ENCODE results near the gene TBC1D16. TPM values are rescaled to one million over a fixed set of nuclear protein-coding genes. Genes with fewer than 3 reads are reported as not detected.
"Not testable (repeated sequence)": the region's sequence is repeated elsewhere in the genome, so short reads cannot be mapped to it uniquely, and the experiment has no call there.

Gene TBC1D16
- total RNA-seq, 4 donors from 2014 or later, result 11.9 to 29.7 (median 22.2) TPM

- Histone ChIP-seq H3K4me3 (no peak overlapping the region), H3K27me3 (no peaks in the 10 kb centered on the region), H3K9me3 (no peaks in the 10 kb centered on the region), H3K27ac (no peak overlapping the region), H3K4me1 (no peaks in the 10 kb centered on the region), H3K36me3 (no peaks in the 10 kb centered on the region)
- DNase-seq, result no peak
- TF ChIP-seq CTCF (IDR thresholded peaks at IDR 0.05) (no peak), POLR2A (IDR thresholded peaks at IDR 0.05) (no peak)
Measured at GRCh38 chr17:80049986-80050385, 14.3 kb upstream of the TBC1D16 start.

DNA sequence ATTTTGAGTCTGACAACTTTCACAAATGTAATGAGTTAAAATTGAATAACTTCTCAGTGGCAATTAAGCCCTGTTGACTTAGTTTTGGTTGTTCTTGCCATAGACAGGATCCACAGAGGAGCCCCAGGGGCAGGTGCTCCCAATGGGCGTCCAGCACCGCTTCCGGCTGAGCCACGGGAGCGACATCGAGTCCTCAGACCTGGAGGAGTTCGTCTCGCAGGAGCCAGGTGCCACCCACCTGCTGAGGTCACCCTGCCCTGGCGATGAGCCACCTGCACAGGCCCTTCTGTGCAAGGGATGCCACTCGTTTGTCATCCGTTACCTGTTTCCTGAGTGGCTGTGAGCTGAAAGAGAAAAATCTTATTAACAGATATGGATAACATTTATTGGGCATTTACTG is 11.5 kb upstream of the TBC1D16 start:
- Histone ChIP-seq H3K9me3 (no peaks in the 10 kb centered on the region), H3K4me1 (no peaks in the 10 kb centered on the region)

DNA sequence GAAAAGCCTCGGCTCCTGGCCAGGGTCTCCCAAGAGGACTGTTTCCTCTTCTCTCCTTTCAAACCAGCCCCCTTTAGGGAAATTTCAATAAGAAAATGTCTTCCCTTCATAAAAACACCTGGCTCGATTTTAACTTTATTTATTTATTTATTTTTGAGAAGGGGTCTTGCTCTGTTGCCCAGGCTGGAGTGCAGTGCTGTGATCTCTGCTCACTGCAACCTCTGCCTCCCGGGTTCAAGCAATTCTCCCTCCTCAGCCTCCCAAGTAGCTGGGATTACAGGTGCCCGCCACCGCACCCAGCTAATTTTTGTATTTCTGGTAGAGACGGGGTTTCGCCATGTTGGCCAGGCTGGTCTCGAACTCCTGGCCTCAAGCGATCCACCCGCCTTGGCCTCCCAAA is 11.0 kb upstream of the TBC1D16 start:
- H3K4me1 ChIP-seq, DNase-seq, H3K9me3 ChIP-seq, H3K36me3 ChIP-seq, H3K27me3 ChIP-seq, H3K27ac ChIP-seq, H3K4me3 ChIP-seq: not testable (repeated sequence)

More for the DNA sequence above, 11.5 kb upstream of the TBC1D16 start:
- H3K27me3 ChIP-seq, result no peaks in the 10 kb centered on the region
- H3K36me3 ChIP-seq, result peaks cover 0 to under 1% (median 0%) of the 10 kb centered on the region in 3 donors
- no peak for DNase-seq
- no peak for TF ChIP-seq POLR2A (IDR thresholded peaks at IDR 0.05)
- TF ChIP-seq CTCF (IDR thresholded peaks at IDR 0.05), result no peak
- no peak overlapping the region for H3K4me3 ChIP-seq
- no peak overlapping the region for H3K27ac ChIP-seq

- Histone ChIP-seq H3K4me1 (no peaks in the 10 kb centered on the region), H3K27ac (no peak overlapping the region), H3K36me3 (peaks cover 0 to 8% (median 0%) of the 10 kb centered on the region in 3 donors), H3K27me3 (no peaks in the 10 kb centered on the region), H3K9me3 (no peaks in the 10 kb centered on the region), H3K4me3 (no peak overlapping the region)
- DNase-seq, result no peak
- no peak for TF ChIP-seq POLR2A (IDR thresholded peaks at IDR 0.05)
- TF ChIP-seq CTCF (IDR thresholded peaks at IDR 0.05), result no peak
Measured at GRCh38 chr17:80045703-80046102, 10.0 kb upstream of the TBC1D16 start.

- Histone ChIP-seq H3K27ac (no peak overlapping the region), H3K4me1 (no peaks in the 10 kb centered on the region), H3K27me3 (no peaks in the 10 kb centered on the region), H3K9me3 (no peaks in the 10 kb centered on the region), H3K36me3 (peaks cover 0 to 8% (median 0%) of the 10 kb centered on the region in 3 donors), H3K4me3 (no peak overlapping the region)
- DNase-seq, result no peak
- TF ChIP-seq CTCF (IDR thresholded peaks at IDR 0.05) (no peak), POLR2A (IDR thresholded peaks at IDR 0.05) (no peak)
Measured at GRCh38 chr17:80043963-80044362, 8.3 kb upstream of the TBC1D16 start.

- no peak for DNase-seq
Measured at GRCh38 chr17:80036715-80037477, 1.2 kb upstream of the TBC1D16 start.

More at GRCh38 chr17:80036715-80037477, 1.2 kb upstream of the TBC1D16 start:
- no peaks in the 10 kb centered on the region for H3K27me3 ChIP-seq
- H3K36me3 ChIP-seq, result peaks cover 0 to 5% (median 0%) of the 10 kb centered on the region in 3 donors
- H3K9me3 ChIP-seq, result no peaks in the 10 kb centered on the region
- peak overlapping the region; percentile 45 to 89 (median 68) for H3K4me3 ChIP-seq
- no peak for TF ChIP-seq POLR2A (IDR thresholded peaks at IDR 0.05)
- TF ChIP-seq CTCF (IDR thresholded peaks at IDR 0.05), result no peak
- H3K4me1 ChIP-seq, result peaks cover 0 to 7% (median 0%) of the 10 kb centered on the region in 4 donors
- H3K27ac ChIP-seq, result peak overlapping the region; percentile 76 to 90 (median 86)

All from Peyer's patch (tissue), 4 donors.